HG02884 (cell line): ENCODE data around the gene GDNF.
"Not testable (repeated sequence)": the region's sequence is repeated elsewhere in the genome, so short reads cannot be mapped to it uniquely, and the experiment has no call there.

Experiments
- ATAC-seq: cut with Tn5 transposase; IDR thresholded peaks from one replicate; pipeline ENCODE4 v1.9.1; 2021; ENCODE audit warnings: mild to moderate bottlenecking, moderate library complexity; ENCODE audit not compliant: unreplicated experiment

Gene GDNF, protein sequence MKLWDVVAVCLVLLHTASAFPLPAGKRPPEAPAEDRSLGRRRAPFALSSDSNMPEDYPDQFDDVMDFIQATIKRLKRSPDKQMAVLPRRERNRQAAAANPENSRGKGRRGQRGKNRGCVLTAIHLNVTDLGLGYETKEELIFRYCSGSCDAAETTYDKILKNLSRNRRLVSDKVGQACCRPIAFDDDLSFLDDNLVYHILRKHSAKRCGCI

DNA sequence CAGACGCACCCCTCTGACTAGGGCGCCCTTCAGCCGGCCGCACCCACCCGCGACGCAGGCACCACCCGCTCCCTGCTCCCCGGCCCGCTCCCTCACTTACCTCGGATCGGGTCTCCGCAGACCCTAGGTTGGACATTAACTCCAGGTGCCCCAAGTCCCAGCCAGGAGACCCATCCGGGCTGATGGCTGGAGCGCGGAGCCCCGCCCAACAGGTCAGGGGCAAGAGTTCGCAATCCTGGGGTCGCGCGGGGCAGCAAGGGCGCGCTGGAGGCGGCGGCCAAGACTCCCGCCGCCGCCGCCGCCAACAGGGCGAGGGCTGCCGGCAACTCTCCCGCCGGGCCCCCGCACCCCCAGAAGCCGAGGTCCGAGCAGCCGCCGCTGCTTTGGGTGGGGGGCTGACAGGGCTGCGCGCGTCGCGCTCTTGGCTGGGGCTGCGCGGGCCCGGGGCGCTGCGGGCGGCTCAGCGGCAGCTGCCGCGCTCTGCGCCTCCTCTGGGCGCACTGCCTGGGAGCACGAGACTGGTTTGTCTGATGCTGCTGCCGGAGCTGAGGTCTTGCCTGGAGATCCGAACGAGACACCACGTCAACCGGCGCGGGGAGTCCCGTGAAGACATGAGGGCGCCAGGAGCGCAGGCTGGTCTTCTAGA is at the start of gene GDNF:
GDNF (minus strand) TSS at position 635 of the 646 bp plus-strand sequence. CDS start 5,245 bp downstream, outside the sequence.
- no peak for ATAC-seq

DNA sequence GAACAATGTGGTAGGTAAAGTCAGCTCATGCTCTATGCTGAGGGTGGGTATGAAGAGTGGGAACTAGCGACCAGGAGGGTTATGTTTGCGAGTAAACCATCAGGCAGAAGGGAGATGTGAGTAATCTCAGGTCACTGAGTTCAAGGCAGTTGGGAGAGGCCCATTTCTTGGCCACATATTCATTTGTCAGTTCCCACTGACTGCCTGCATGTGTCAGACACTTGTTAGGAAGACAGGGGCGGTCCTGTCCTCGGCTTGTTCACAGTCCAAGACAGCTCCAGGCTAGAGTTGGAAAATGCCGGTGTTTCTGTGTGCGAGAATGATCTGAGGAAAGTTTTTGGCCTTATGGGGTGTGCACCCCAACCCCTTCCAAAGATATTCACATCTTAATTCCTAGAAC is 48.6 kb upstream of the GDNF start:
- no peak for ATAC-seq

DNA sequence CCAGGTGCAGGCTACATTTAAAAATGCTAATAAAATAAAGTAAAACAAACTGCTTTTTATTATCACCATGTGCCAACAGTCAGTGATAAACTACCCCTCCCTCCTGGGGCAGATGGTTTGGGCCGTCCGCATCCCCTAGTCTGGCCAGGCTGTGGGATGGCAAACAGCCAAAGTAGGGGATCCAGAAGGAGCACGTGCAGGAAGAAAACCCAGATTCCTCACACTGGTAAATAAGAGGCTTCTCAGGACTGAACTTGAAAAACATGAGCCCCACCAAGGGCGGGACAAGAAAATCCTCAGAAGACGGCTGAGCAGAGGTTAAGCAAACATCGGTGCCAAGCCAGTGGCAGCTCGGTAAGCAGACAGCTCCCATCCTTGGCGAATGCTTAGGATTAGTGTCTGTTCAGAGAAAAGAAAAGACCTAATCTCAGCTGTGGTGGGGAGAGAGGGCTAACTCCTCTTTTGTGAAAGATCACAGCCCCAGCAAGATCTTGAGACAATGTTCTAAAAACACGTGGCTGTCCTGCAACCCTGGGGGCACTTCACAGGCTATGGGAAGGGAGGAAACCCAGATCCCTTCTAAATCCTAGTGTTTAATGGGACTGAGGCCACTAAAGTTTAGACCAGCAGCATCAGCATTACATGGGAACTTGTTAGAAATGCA is 46.5 kb upstream of the GDNF start:
- ATAC-seq: no peak

DNA sequence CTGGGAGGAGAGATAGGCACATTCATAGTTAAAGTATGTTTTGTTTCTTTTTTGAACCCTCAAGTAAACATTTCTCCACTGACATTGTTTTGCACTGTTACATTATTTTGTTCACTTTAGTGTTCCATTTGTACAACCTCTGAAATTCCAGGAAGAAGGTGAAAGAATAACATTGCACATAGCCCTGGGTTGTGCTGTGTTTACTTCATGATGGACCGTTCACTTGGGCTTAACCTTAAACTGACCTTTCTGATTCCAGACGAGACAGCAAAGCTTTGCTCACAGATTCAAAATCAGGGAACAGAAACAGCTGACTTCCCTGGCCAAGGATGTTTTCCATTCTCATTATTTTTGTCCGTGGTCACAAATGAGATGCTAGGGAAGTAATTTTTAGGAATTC is 42.8 kb upstream of the GDNF start:
- ATAC-seq: no peak

DNA sequence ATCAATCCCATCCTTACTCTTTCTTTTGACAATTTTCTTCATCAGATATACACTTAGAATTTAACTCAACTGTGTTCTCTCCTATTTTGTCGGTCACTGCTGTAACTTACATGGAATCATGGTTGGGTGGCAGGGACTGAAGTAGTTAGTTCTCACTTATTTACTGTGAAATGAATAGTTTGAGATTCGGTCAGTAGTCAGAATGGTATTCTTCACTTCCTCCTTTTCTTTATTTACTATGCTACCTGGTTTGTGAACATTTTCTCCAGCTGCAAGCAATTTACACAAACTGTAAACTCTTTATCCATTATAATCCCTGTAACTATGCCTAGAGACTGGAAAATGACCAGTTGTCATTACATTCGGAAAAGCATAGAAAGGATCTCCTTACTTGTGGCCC is 41.5 kb upstream of the GDNF start:
- ATAC-seq: peak; percentile 91

DNA sequence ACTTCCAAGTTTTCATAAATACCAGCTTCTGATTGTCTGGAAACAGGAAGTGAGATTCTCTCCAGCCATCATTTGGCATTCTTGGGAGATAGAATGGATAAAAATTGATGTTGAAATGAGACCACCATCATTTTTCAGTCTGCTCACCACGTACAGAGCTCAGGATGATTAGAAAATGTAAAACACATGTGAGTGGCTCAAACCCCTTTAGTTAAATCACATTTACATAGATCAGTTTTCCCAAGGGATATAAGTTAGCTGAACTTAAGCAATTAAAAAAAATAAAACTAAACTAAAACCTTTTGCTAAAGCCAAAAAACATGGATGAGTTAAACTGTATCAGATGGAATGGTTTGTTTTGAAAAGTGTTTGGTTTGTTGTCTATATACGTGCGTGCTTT is 37.1 kb upstream of the GDNF start:
- no peak for ATAC-seq

DNA sequence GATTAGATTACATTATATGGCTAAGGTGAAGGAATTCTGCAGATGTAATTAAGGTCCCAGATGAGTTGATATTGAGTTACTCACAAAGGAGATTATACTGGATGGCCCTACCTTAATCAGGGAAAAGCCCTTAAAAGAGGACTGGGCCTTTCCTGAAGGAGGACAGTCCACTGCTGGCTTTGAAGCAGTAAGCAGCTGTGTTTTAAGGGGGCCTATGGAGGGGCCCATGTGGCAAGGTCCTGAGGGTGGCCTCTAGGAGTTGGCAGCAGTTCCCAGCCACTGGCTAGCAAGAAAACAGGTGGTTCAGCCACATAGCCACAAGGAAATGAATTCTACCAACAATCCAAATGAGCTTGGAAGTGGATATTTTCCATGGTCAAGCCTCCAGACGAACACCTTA is 36.4 kb upstream of the GDNF start:
- no peak for ATAC-seq

DNA sequence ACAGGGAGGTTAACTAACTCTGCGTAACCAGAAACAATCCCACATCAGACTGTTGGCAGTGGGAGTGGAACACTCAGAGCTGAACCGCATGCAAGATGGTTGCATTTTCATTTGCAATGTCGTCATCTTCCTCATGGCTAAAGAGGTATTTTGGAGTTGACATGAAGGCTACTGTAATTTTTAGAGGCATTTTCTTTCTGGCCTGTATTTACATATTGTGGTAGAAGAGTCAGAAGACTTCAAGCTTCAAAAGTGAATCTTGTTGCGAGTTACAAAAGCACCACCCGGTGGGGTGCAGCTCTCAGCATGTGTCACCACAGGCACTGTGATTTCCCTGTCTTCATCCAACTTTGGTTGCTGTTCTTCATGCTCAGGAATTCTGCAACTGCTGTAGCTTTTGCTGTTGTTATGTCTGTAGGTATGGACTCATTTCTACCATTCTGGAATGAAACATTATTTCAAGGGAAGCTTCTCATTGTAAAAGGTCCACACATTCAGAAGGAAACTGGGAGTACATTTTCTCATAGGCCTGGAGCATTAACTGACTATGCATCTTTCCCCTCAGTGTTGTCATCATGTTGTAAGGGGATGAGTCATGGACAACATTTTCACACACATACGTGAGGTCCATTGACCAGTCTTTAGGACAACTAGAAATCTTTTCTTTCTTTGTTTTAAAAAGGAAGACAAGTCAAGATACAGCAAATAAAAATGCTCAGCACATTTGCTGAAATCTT is 35.4 kb upstream of the GDNF start:
- ATAC-seq: no peak

DNA sequence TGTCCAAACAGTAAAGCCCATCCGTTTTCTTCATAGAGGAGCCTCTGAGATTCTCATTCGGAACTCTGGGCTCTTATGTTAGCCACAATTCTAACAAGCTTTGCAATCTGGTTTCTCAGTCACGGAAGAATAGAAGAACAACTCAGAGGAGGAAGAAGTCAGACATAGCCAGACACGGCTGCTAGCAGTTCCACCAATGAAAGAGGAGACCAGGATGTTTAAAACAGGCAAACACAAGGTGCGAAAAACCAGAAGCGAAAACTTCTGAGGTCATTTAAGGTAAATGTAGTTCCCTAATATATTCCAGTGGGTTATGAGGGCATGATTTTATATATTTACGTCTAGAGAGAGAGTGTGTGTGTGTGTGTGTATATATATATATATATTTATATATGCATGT is 34.1 kb upstream of the GDNF start:
- ATAC-seq: no peak

DNA sequence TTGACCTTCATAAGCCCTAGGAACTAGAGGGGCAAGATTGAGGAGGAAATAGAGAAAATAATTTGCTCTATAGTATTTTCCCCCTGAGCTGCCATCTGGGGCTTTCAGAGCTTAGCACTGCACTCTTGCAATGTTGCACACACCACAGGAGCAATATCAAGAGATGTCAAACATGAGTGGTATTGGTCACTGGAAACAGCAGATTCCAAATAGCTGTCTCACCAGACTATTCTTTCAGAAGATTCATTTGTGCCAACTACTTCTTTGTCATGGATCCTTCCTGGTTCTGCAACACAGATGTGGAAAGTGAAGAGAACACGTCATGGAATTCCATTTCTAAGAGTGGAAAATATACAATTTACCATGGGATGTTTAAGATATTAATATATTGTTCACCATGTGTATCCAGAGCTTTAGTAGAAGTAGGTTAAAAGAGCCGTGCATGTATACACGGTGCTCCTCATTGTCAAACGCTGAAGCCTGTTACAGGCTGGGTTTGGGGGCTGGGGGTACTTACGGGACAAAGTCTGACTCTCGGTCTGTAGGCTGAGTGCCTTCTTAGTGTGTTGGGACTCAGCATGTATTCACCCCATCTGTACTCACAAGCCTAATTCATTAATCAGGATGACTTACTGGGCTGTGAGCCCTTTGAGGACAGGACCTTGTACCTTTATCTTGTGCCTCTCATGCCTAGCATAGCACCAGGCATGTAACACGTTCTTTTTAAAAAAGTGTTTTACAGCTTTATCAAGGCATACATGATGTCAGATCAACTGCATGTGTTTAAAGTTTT is 31.4 kb upstream of the GDNF start:
- no peak for ATAC-seq

DNA sequence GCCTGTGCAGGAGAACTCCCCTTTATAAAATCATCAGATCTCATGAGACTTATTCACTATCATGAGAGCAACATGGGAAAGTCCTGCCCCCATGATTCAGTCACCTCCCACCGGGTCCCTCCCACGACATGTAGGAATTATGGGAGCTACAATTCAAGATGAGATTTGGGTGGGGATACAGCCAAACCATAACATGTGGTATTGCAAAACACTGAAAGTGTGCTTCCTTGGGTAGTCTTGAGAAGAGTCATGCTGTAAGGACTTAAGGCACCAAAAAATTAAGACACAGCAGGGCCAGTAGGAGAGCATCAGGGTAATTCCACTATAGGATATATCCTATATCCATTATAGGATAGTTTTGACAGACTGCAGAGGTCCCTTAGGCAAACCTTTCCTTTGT is 29.4 kb upstream of the GDNF start:
- no peak for ATAC-seq

DNA sequence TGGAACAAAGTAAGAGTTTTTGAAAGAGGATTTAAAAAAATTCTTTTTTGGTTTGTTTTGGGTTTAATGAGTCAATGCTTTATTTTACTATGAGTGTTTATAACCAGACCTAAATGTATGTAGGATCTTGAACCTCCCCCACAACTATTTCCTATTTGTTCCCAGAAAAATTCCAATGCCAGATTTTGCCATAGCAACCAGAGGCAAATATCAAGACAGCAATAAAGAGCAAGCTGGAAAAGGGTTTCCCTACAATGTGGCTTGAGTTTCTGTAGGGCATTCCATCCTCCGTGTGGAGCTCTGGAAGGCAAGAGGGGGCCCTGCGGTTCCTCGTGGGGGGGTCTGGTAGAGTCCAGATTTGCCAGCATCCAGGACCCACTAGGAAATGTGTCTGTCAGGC is 27.8 kb upstream of the GDNF start:
- no peak for ATAC-seq

DNA sequence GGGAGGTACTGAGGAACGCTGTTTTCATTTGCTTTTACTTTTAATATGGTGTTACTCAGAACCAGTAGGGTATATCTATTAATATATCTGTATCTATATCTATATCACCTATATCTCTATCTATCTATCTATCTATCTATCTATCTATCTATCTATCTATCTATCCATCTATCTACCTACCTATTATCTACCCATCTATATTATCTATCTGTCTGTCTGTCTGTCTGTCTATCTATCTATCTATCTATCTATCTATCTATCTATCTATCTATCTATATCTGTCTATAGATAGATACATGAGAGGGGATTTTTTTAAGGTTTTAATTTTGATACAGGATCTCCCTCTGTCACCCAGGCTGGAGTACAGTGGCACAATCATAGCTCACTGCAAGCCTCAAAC is 23.1 kb upstream of the GDNF start:
- ATAC-seq: not testable (repeated sequence)

DNA sequence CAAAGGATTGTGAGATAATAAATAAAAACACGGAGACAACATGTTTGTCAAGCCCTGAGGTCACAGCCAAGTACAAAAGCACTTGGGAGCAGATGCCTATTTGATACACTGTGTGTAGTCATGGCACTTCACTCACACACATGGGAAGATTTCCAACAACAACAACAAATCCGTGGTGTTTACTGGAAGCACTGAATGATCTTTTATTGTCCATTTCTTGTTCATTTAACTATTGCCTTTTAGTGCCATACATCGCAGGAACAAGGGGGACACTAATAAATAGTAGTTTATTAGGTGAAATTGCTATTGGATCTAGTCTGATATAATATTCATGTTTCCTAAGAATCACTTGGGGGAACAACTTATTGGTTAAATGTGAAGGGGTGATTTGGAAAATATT is 20.4 kb upstream of the GDNF start:
- no peak for ATAC-seq

DNA sequence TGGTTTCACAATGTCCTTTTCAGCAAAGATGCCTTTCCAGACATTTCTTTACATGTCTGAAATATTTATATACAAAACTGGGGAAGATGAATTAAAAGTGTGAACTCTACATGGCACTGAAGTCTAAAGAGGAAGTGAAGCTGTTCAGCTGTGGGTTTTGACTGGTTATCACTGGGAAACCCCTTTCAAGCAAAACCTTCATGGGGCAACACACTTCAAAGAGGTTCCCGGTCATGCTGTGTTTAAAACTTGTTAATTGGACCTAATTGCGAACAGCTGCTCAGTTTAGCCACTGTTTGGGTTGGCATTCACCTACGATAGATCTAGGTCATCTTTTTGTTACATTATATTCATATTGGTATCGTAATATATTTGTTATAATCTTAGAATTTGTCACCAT is 20.0 kb upstream of the GDNF start:
- peak; percentile 99 for ATAC-seq

DNA sequence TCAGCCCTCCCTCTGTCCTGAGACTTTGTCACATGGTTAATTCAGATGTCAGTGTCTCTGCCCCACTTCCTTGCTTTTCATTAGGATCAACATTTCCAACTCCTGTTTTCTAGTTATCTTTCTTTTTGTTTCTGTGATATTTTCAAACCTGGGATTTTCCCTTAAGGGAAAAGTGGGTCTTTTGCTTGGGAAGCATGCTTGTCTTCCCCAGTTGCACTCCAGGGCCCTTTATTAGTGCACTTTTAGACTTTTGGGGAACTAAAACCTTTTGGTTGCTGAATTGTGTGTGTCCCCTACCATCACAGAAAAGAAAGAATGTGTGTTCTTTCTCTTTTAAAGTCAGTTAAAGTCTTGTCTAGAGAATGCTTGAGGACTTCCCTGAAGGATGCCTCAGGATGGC is 18.4 kb upstream of the GDNF start:
- no peak for ATAC-seq

DNA sequence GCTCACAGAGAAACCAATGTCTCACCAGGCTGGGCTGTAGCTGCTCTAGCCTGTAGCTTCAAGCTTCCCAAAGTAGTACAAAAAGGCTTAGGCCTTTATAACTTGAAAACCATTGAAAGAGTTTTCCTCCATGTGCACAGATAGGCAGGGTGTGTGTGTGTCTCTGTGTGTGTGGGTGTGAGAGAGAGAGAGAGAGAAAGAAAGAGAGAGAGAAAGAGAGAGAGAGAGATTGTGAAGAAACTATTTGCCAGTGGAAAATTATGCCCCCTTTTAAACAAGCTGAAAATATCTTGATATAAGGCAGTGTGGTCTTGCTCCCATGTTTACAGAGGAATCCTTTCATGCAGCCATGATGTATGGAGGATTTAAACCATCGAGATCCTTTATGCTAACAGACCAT is 17.9 kb upstream of the GDNF start:
- ATAC-seq: no peak

DNA sequence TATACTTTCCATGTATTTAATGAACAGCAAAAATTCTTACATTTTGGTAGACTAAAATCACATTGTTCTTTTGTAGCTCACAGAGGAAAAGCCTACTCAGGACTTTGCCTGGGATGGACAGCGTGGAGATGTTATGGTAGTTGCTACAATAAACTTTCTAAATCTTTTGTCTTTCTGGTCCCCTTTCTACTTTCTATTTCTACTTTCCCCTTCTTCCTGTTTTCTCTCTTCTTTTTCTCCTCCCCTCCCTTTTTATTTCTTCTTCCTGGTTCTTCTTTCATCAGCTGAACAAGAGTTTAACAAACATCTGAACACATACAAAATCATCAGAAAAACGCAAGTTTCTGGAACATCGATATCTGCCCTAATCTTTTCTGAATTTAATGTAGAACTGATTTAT is 15.6 kb upstream of the GDNF start:
- ATAC-seq: no peak

DNA sequence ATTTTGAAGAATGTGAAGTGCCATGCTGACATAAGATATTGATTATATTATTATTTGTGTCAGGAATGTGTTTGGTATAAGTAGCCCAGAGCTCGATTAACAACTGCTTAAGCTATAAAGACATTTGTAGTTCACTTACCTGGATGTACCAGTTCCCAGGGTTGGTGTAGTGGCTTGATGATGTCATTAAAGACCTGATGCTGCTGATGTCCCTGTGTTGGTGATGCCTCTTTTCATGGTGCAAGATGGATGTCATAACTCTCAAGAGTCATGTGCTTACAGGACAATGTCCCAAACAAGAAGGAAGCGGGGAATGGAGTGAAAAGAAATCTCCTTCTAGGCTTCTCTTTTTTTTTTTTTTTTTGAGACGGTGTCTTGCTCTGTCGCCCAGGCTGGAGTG is 11.5 kb upstream of the GDNF start:
- ATAC-seq: no peak

DNA sequence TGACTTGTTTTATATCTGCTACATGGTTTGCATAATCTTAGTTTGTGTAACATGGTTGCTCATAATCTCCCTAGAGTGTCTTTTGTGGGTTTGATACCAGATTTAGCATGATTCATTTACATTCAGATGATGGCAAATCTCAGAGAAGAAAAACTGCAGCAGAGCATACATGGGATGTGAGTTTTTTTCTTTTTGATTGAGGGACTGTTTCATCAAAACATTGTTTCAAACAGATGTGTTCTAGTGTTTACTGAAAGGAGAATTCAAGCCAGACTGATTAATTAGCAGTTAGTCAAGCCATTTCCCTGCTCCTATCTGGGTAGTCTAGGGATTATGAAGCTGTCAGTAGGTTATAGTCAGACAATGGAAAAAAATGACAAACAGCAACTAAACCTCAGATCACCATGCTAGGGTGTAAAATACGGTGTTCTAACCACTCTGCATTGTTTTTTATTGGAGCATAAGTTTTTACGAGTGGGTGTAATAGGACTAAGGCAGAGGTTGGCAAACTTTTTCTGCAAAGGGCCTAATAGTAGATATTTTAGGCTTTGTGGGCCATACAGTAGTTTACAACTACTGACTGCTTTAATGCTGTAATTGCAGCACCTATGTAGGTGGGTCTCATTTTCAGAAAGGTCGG is 10.5 kb upstream of the GDNF start:
- ATAC-seq: no peak

DNA sequence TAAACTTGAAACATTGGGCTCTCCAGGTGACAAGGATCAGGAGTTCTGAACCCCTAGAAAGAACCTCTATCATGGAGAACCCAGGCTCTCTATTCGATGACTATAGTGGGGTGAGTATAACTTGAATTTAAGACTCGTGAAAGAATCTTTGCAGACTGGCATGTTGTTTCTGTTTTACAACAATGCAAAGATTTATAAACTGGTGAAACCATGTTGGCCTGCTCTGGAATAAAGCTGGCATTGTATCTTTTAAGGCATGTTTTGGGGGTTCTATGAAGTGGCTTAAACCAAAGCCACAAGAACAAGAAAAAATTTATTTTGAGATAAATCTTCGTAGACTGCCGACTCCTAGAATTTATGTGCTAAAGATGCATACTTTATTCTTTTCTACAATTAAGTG is 9.8 kb upstream of the GDNF start:
- no peak for ATAC-seq
